NCI-H1092 (cell line): ENCODE results near the gene ADGRL4.
"Not testable (repeated sequence)": the region's sequence is repeated elsewhere in the genome, so short reads cannot be mapped to it uniquely, and the experiment has no call there.

ENCODE experiments used
- DNase-seq: peaks from one replicate; lab custom pipeline; 2025; lab: John Stamatoyannopoulos, UW

Gene ADGRL4

GRCh38 chr1:79006564-79006963, at the start of gene ADGRL4:
Gene ADGRL4 (minus strand): TSS chr1:79006730. CDS start chr1:79006654, 76 bp downstream.
- no peak for DNase-seq

DNA sequence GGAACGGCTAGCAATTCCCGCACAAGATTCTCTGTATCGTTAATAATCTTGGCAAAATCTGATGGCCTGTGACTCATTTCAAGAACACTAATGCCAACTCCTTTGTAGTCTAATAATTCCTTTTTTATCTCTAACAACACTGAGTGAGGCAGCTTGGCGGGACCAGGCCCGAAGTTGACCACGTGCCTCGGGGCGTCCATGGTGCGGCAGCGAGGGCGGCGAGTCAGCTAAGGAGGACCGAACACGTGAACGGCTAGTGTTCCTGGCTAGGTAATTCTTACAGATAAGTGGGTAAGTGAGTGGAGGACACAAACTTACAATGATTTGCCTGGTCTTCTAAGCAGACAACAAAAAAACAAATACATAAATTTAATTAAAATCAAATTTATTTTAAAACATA, 49.3 kb upstream of the ADGRL4 start:
- no peak for DNase-seq

- DNase-seq, result no peak
Measured at GRCh38 chr1:79052829-79053449, 46.4 kb upstream of the ADGRL4 start.

- DNase-seq, result no peak
Measured at GRCh38 chr1:79044974-79045650, 38.6 kb upstream of the ADGRL4 start.

DNA sequence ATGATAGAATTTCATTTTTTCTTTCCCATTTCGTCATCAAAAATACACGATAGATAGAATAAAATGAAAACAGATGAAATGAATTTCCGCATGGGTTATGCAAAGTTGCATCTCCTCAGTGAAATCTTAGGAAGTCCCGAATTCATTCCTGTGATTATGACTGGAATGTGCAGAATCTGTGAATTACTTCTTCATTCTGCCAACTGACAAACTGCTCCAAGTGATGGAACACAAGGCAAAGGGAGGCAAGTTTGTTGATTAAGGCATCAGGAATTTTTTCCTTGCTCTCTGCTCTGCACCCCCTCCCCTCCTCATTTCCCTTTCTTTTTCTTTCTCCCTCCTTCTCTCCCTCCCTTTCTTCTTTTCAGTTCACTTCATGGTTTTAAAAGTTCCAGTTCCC, 37.0 kb upstream of the ADGRL4 start:
- DNase-seq, result no peak

GRCh38 chr1:79042539-79042938, 36.0 kb upstream of the ADGRL4 start:
- DNase-seq, result no peak

DNA sequence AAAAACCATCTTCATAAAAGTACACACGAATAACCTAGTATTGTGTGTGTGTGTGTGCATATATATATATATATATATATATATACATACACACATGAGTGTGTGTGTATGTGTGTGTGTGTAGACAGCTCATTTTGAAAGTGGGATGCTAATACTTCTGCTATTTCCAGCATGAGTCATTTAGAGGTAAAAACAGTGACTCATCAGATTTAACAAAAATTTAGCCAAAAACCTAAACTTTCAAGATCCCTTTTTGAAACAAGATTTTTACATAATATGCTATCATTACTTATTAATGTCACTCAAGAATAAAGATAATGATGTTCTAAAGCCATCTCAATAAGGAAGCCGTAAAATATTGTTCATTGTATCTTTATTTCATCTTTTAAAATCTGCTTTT, 35.6 kb upstream of the ADGRL4 start:
- no peak for DNase-seq

DNA sequence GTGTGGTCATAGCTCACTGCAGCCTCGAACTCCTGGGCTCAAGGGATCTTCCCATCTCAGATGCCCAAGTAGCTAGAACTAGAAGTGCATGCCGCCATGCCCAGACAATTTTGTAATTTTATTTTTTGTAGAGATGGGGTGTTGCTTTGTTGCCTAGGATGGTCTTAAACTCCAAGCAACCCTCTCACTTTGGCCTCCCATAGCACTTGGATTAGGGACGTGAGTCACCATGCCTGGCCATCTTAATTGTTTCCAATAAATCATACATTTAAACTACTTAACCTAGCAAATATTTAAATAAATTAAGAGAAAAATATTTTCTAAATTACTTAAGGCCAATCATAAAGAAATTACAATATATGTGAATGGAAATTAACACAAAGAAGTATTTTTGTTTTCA, 35.1 kb upstream of the ADGRL4 start:
- DNase-seq, result no peak

- no peak for DNase-seq
Measured at GRCh38 chr1:79040424-79041082, 34.0 kb upstream of the ADGRL4 start.

DNA sequence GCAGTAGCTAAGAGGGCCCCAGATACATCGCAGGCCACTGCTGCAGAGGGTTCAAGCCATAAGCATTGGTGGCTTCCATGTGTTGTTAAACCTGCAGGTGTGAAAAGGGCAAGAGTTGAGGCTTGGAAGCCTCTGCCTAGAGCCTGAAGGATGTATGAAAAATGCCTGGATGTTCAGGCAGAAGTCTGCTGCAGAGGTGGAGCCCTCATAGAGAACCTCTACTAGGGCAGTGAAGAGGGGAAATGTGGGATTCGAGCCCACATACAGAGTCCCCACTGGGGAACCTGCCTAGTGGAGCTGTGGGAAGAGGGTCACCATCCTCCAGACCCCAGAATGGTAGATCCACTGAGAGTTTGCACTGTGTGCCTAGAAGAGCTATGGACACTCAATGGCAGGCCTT, 30.6 kb upstream of the ADGRL4 start:
- no peak for DNase-seq

- DNase-seq, result no peak
Measured at GRCh38 chr1:79012500-79012899, 6.0 kb upstream of the ADGRL4 start.

GRCh38 chr1:79010589-79010988, 4.1 kb upstream of the ADGRL4 start:
- no peak for DNase-seq

- no peak for DNase-seq
Measured at GRCh38 chr1:79005945-79006344, 585 bp downstream of the ADGRL4 start.

DNA sequence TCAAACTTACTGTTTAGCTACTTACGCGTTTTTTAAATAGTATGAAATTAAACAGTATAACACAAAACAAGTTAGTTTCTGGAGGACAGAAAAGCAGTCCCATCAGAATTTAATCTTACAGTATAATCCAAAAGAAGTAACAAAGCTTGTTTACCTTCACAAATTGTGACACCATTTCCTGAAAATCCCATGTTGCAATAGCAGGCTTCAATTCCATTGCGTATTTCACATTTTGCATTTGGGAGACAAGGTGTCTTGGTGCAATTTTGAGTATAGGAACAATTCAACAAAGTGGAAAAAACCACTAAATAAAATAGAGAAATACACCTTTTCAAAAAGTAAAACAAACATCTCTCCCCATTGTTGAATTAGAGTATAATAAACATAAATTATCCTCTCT, 1.6 kb downstream of the ADGRL4 start:
- DNase-seq, result no peak

- no peak for DNase-seq
Measured at GRCh38 chr1:78996791-78997190, 9.7 kb downstream of the ADGRL4 start.

- no peak for DNase-seq
Measured at GRCh38 chr1:78987042-78987441, 19.5 kb downstream of the ADGRL4 start.

- DNase-seq, result no peak
Measured at GRCh38 chr1:78980511-78980910, 26.0 kb downstream of the ADGRL4 start.

DNA sequence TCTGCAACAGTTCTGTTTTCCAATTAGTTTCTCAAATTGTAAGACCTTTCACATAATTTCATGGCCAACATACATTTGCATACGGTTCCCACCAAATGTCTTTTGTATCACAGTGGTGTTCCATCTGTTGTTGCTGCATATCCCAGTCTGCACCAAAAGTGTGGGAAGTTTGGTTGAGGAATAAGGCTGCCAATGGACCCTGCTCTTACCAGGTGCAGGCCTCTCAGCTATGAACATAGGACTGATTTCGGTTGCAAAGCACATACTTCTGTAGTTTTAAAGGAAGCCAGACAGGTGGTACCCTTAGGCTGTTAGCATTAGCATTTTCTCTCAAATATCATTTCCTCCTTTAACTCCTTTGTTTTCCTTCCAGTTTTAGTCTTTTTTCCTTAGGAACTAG, 33.8 kb downstream of the ADGRL4 start:
- no peak for DNase-seq

GRCh38 chr1:78967091-78967490, 39.4 kb downstream of the ADGRL4 start:
- DNase-seq, result not testable (repeated sequence)

DNA sequence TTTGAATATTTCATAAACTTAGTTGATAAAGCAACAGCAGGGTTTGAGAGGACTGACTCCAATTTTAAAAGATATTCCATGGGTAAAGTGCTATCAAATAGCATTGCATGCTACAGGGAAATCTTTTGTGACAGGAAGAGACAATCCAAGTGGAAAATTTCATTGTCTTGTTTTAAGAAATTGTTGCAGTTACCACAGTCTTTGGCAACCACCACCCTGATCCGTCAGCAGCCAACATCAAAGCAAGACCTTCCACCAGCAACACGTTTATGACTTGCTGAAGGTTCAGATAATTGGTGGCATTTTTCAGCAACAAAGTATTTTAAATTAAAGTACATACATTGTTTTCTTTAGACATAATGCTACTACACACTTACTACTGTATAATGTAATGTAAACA, 47.8 kb downstream of the ADGRL4 start:
- DNase-seq, result no peak

- DNase-seq, result no peak
Measured at GRCh38 chr1:78950826-78951225, 55.7 kb downstream of the ADGRL4 start.

- no peak for DNase-seq
Measured at GRCh38 chr1:78949227-78949626, 57.3 kb downstream of the ADGRL4 start.

GRCh38 chr1:78919150-78919549, 87.4 kb downstream of the ADGRL4 start:
- DNase-seq, result no peak

DNA sequence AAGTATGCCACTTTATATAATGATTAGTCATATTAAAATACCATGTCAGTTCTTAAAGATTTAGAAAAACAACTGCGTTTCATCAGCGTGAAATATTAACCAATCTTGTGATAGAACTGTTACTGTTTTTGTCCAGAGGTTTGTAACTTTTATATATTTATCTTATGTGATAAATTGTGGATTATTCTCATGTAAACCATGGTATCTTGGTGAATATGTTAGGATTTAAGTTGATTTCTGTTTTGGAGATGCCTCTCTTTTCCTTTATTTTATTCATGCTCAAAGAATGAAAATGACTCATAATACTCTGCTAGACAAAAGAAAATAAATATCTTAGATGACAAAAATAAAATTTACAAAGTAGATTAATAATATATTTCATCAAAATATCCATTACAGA, 88.4 kb downstream of the ADGRL4 start:
- DNase-seq, result no peak
